CD4-positive, alpha-beta T cell (primary cell): ENCODE measurements around the gene KLHL40. TPM values are rescaled to one million over a fixed set of nuclear protein-coding genes. Genes with fewer than 3 reads are reported as not detected.

Experiments
- ATAC-seq: fragments of 200-7000 bp; cut with Tn5 transposase; one replicate; pipeline ENCODE4 v1.10.0; 2022; ENCODE audit warnings: mild to moderate bottlenecking; ENCODE audit not compliant: poor library complexity
- CTCF ChIA-PET: fragments of 350-600 bp; sonication (Branson Sonifier 250); formaldehyde crosslinking; loops from one replicate; lab custom pipeline; 2021; ENCODE audit warnings: antibody characterized with exemption, inconsistent platforms; lab: Charles Lee
- POLR2A ChIA-PET: fragments of 350-600 bp; sonication (Branson Sonifier 250); formaldehyde crosslinking; loops from one replicate; lab custom pipeline; 2021; ENCODE audit warnings: antibody characterized with exemption, inconsistent platforms; lab: Charles Lee
- DNase-seq, 14 experiments: peaks; one replicate each; pipeline ENCODE4 v3.0.0-alpha.2; 2013 to 2020; ENCODE audit warnings: mixed read lengths in 2 of 14
- H3K27ac ChIP-seq, 2 donors: one replicate each; pipeline versions ENCODE4 v1.5.1 to v1.7.0; 2013; ENCODE audit warnings: low read length in 2 of 2, low read depth in 1 of 2, mild to moderate bottlenecking in 1 of 2
- H3K27me3 ChIP-seq, 2 experiments: 1 replicate in 1 of 2; 2 replicates in 1 of 2; pipeline versions ENCODE4 v1.6.1 to v1.7.0; 2013; ENCODE audit warnings: low read length in 2 of 2, control low read depth in 1 of 2, mild to moderate bottlenecking in 1 of 2, moderate library complexity in 1 of 2; ENCODE audit not compliant: insufficient read depth in 2 of 2, control insufficient read depth in 1 of 2
- H3K36me3 ChIP-seq: one replicate; pipeline ENCODE4 v1.6.1; 2013; ENCODE audit warnings: low read length, control low read depth; ENCODE audit not compliant: insufficient read depth
- H3K4me1 ChIP-seq: one replicate; pipeline ENCODE4 v1.6.1; 2013; ENCODE audit warnings: low read length, control low read depth; ENCODE audit not compliant: insufficient read depth
- H3K4me3 ChIP-seq: one replicate; pipeline ENCODE4 v1.5.1; 2013; ENCODE audit warnings: mild to moderate bottlenecking, low read length, moderate library complexity
- H3K9me3 ChIP-seq, 2 experiments: 1 replicate in 1 of 2; 2 replicates in 1 of 2; pipeline versions ENCODE4 v1.6.1 to v1.7.0; 2013; ENCODE audit warnings: low read length in 2 of 2, mild to moderate bottlenecking in 2 of 2, control low read depth in 1 of 2, moderate library complexity in 1 of 2; ENCODE audit not compliant: control insufficient read depth in 1 of 2, insufficient read depth in 1 of 2
- H3K27ac Mint-ChIP-seq: one replicate; pipeline ENCODE4 v1.8.0; 2020; ENCODE audit warnings: mixed read lengths
- H3K27me3 Mint-ChIP-seq: one replicate; pipeline ENCODE4 v1.8.0; 2021; ENCODE audit warnings: mixed read lengths
- H3K36me3 Mint-ChIP-seq: one replicate; pipeline ENCODE4 v1.8.0; 2021; ENCODE audit warnings: low read depth, mixed read lengths
- H3K4me1 Mint-ChIP-seq: one replicate; pipeline ENCODE4 v1.8.0; 2021; ENCODE audit warnings: low read depth, mixed read lengths
- H3K4me3 Mint-ChIP-seq: one replicate; pipeline ENCODE4 v1.8.0; 2020; ENCODE audit warnings: mild to moderate bottlenecking, mixed read lengths
- H3K9me3 Mint-ChIP-seq: one replicate; pipeline ENCODE4 v1.8.0; 2020; ENCODE audit warnings: mixed read lengths
- CTCF ChIP-seq: fragments of 200-600 bp; IDR thresholded peaks from one replicate; pipeline ENCODE4 v1.8.0; 2022; ENCODE audit warnings: antibody characterized with exemption, mild to moderate bottlenecking
- intact Hi-C, 2 experiments: fragments of 100-400 bp; cut with DNase I in 1 of 2; cut with micrococcal nuclease in 1 of 2; formaldehyde crosslinking; loops; one replicate each; pipeline versions ENCODE4 v1.15.1 to v1.9.0; 2023 to 2025; cut with DNase I, micrococcal nuclease
- total RNA-seq, 174 experiments: library from RNA in 2 of 174; stranded (reverse) in 2 of 174; gene quantifications; one replicate each; pipeline ENCODE4 v1.2.3 and lab custom pipeline; 2021 to 2026

Gene KLHL40
- total RNA-seq, 2 experiments from 2014 or later, result not detected

GRCh38 chr3:42718338-42718737 is 33.0 kb downstream of the KLHL40 start:
- no peak for TF ChIP-seq CTCF
- POLR2A ChIA-PET, result no interaction called here
- no peak for ATAC-seq

GRCh38 chr3:42719002-42719401 is 33.7 kb downstream of the KLHL40 start:
- Histone ChIP-seq H3K9me3 (no peaks in the 10 kb centered on the region), H3K27ac (no peak overlapping the region), H3K27me3 (peaks cover 0 to under 1% of the 10 kb centered on the region in 2 experiments), H3K4me3 (no peak overlapping the region), H3K36me3 (no peaks in the 10 kb centered on the region), H3K4me1 (no peaks in the 10 kb centered on the region)
- ATAC-seq, result no peak
- H3K27ac Mint-ChIP-seq, result no peak overlapping the region
- H3K4me1 Mint-ChIP-seq, result no peaks in the 10 kb centered on the region
- DNase-seq, result no peak
- H3K4me3 Mint-ChIP-seq, result no peak overlapping the region
- CTCF ChIA-PET, result interaction anchor here (1.0 kb wide), 1 partner anchor 25 kb away, joined by 3 read pairs; no protein-coding TSS in a partner anchor
- peaks cover 11% of the 10 kb centered on the region for H3K27me3 Mint-ChIP-seq
- intact Hi-C loops, result no loop called here
- no peaks in the 10 kb centered on the region for H3K9me3 Mint-ChIP-seq
- no peaks in the 10 kb centered on the region for H3K36me3 Mint-ChIP-seq
- POLR2A ChIA-PET, result no interaction called here
- no peak for TF ChIP-seq CTCF

More at GRCh38 chr3:42718338-42718737, 33.0 kb downstream of the KLHL40 start:
- H3K4me3 Mint-ChIP-seq, result no peak overlapping the region
- no peaks in the 10 kb centered on the region for H3K4me1 Mint-ChIP-seq
- peaks cover 13% of the 10 kb centered on the region for H3K27me3 Mint-ChIP-seq
- H3K9me3 ChIP-seq, result no peaks in the 10 kb centered on the region
- no peak overlapping the region for H3K4me3 ChIP-seq
- H3K27ac ChIP-seq, result no peak overlapping the region
- H3K36me3 Mint-ChIP-seq, result no peaks in the 10 kb centered on the region
- H3K36me3 ChIP-seq, result no peaks in the 10 kb centered on the region
- DNase-seq, result no peak
- H3K27ac Mint-ChIP-seq, result no peak overlapping the region
- no peaks in the 10 kb centered on the region for H3K9me3 Mint-ChIP-seq
- CTCF ChIA-PET, result no interaction called here
- no peaks in the 10 kb centered on the region for H3K4me1 ChIP-seq
- intact Hi-C loops, result no loop called here
- H3K27me3 ChIP-seq, result no peaks in the 10 kb centered on the region

GRCh38 chr3:42720126-42720525 is 34.8 kb downstream of the KLHL40 start:
- intact Hi-C loops, result no loop called here

More at GRCh38 chr3:42720126-42720525, 34.8 kb downstream of the KLHL40 start:
- H3K4me1 ChIP-seq, result no peaks in the 10 kb centered on the region
- H3K27me3 ChIP-seq, result peaks cover 0 to 6% of the 10 kb centered on the region in 2 experiments
- ChIA-PET POLR2A (no interaction called here), CTCF (interaction anchor here (1.0 kb wide), 1 partner anchor 24 kb away, joined by 3 read pairs; no protein-coding TSS in a partner anchor)
- ATAC-seq (no peak), DNase-seq (no peak)
- Mint-ChIP-seq H3K27ac (no peak overlapping the region), H3K4me3 (no peak overlapping the region), H3K4me1 (no peaks in the 10 kb centered on the region), H3K36me3 (no peaks in the 10 kb centered on the region), H3K9me3 (no peaks in the 10 kb centered on the region), H3K27me3 (peaks cover 5% of the 10 kb centered on the region)
- no peaks in the 10 kb centered on the region for H3K36me3 ChIP-seq
- no peaks in the 10 kb centered on the region for H3K9me3 ChIP-seq
- no peak for TF ChIP-seq CTCF
- no peak overlapping the region for H3K27ac ChIP-seq
- H3K4me3 ChIP-seq, result no peak overlapping the region
